ENCODE measurements around the gene PI4KB. TPM values are rescaled to one million over a fixed set of nuclear protein-coding genes. Genes with fewer than 3 reads are reported as not detected.

The PI4KB gene
- total RNA-seq, 1 experiment from 2014 or later: 45.1 TPM

- no peak overlapping the region for H3K4me2 ChIP-seq (ENCODE audit: low read length)
- ATAC-seq (no peak), DNase-seq (ENCODE audit: low read depth, low spot score) (no peak)
- no peak overlapping the region for H3K27ac ChIP-seq (ENCODE audit: low read depth, low read length)
- no peak overlapping the region for H3K4me3 ChIP-seq (replicated peaks in 1 of 2; ENCODE audit: low read depth in 1 of 2, low read length in 2 of 2)
- TF ChIP-seq POLR2AphosphoS5 (IDR thresholded peaks at IDR 0.05; ENCODE audit: low read depth, low read length): no peak
- TF ChIP-seq, protein P1, sequence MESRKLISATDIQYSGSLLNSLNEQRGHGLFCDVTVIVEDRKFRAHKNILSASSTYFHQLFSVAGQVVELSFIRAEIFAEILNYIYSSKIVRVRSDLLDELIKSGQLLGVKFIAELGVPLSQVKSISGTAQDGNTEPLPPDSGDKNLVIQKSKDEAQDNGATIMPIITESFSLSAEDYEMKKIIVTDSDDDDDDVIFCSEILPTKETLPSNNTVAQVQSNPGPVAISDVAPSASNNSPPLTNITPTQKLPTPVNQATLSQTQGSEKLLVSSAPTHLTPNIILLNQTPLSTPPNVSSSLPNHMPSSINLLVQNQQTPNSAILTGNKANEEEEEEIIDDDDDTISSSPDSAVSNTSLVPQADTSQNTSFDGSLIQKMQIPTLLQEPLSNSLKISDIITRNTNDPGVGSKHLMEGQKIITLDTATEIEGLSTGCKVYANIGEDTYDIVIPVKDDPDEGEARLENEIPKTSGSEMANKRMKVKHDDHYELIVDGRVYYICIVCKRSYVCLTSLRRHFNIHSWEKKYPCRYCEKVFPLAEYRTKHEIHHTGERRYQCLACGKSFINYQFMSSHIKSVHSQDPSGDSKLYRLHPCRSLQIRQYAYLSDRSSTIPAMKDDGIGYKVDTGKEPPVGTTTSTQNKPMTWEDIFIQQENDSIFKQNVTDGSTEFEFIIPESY (IDR thresholded peaks at IDR 0.05; ENCODE audit: extremely low read depth, insufficient replicate concordance, low read length): no peak
- no peak for TF ChIP-seq REST (IDR thresholded peaks at IDR 0.05; ENCODE audit: low read depth)
- no peak for TF ChIP-seq JUND (IDR thresholded peaks at IDR 0.05)
- TF ChIP-seq CBX3 (IDR thresholded peaks at IDR 0.05; ENCODE audit: low read depth): no peak
- no peak for TF ChIP-seq YY1 (IDR thresholded peaks at IDR 0.05; ENCODE audit: extremely low read depth, insufficient replicate concordance, low read depth, low read length)
- no peak for TF ChIP-seq SP1 (IDR thresholded peaks at IDR 0.05; ENCODE audit: low read depth)
- TF ChIP-seq RAD21 (IDR thresholded peaks at IDR 0.05; ENCODE audit: low read depth): no peak
- no peak for TF ChIP-seq ZFX (IDR thresholded peaks at IDR 0.05)
- no peak for TF ChIP-seq EZH2phosphoT487 (IDR thresholded peaks at IDR 0.05; ENCODE audit: borderline replicate concordance)
- TF ChIP-seq POLR2A (IDR thresholded peaks at IDR 0.05; ENCODE audit: borderline replicate concordance, extremely low read depth, insufficient read depth, insufficient read length): no peak
- TF ChIP-seq, protein P2, sequence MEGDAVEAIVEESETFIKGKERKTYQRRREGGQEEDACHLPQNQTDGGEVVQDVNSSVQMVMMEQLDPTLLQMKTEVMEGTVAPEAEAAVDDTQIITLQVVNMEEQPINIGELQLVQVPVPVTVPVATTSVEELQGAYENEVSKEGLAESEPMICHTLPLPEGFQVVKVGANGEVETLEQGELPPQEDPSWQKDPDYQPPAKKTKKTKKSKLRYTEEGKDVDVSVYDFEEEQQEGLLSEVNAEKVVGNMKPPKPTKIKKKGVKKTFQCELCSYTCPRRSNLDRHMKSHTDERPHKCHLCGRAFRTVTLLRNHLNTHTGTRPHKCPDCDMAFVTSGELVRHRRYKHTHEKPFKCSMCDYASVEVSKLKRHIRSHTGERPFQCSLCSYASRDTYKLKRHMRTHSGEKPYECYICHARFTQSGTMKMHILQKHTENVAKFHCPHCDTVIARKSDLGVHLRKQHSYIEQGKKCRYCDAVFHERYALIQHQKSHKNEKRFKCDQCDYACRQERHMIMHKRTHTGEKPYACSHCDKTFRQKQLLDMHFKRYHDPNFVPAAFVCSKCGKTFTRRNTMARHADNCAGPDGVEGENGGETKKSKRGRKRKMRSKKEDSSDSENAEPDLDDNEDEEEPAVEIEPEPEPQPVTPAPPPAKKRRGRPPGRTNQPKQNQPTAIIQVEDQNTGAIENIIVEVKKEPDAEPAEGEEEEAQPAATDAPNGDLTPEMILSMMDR (IDR thresholded peaks at IDR 0.05 in 2 of 3, conservative IDR thresholded peaks at IDR 0.05 in 1 of 3; ENCODE audit: borderline replicate concordance in 1 of 3, insufficient read depth in 1 of 3, low read depth in 2 of 3, low read length in 2 of 3): no peak
- TF ChIP-seq CEBPB (IDR thresholded peaks at IDR 0.05; ENCODE audit: low read depth): no peak
- H3K27me3 ChIP-seq (ENCODE audit: insufficient read depth, low read length): no peaks in the 10 kb centered on the region
- ChIA-PET POLR2A (interaction anchor here (0.6 kb wide), 1 partner anchor 22 kb away, joined by 4 read pairs; no protein-coding TSS in a partner anchor), CTCF (no interaction called here), RAD21 (ENCODE audit: low non-redundant PET in 1 of 2, low total read pairs in 2 of 2, uncharacterized antibody in 2 of 2, unreplicated experiment in 2 of 2) (no interaction called here)
- no peaks in the 10 kb centered on the region for H3K9me3 ChIP-seq (ENCODE audit: control insufficient read depth in 1 of 2, insufficient read depth in 1 of 2, low read depth in 1 of 2, low read length in 2 of 2)
- H3K9ac ChIP-seq (ENCODE audit: low read length): no peak overlapping the region
- no peaks in the 10 kb centered on the region for H3K9me2 ChIP-seq (ENCODE audit: insufficient read depth)
- peaks cover 0 to 2% of the 10 kb centered on the region in 2 experiments; a peak in 1 of 4 replicates for H3K4me1 ChIP-seq (ENCODE audit: control insufficient read depth in 1 of 2, insufficient read depth in 2 of 2, low read length in 2 of 2)
- no peaks in the 10 kb centered on the region for H3K36me3 ChIP-seq (ENCODE audit: control insufficient read depth in 1 of 2, insufficient read depth in 2 of 2, low read length in 2 of 2)
- BruUV-seq (replicated peaks): no TSS peak
- no peaks in the 10 kb centered on the region for H4K20me1 ChIP-seq (ENCODE audit: insufficient read depth)
- intact Hi-C loops (cut with micrococcal nuclease): no loop called here
- no peak overlapping the region for H2AFZ ChIP-seq (ENCODE audit: low read depth, low read length, poor library complexity, severe bottlenecking)
- no peaks in the 10 kb centered on the region for H3K79me2 ChIP-seq (ENCODE audit: insufficient read depth, low read length)
Observed at GRCh38 chr1:151371370-151372057, 44.3 kb upstream of the PI4KB start.

Data from HCT116 (cell line).